OCI-LY1 (cell line): ENCODE results near the gene SLC37A1.

ENCODE experiments used
- EZH2 ChIP-seq: fragments of 200-600 bp; sonication (generic), shearing (Covaris generic); IDR thresholded peaks from 2 replicates; pipeline ENCODE4 v1.8.0; 2017; ENCODE audit warnings: borderline replicate concordance, mixed run types, mild to moderate bottlenecking, antibody characterized with exemption, low read length, moderate library complexity, mixed read lengths
- TF ChIP-seq, protein P1 (sequence below): fragments of 200-600 bp; sonication (generic), shearing (Covaris generic); IDR thresholded peaks from 2 replicates; pipeline ENCODE4 v1.5.1; 2017; ENCODE audit warnings: mild to moderate bottlenecking, antibody characterized with exemption, low read length, moderate library complexity, mixed read lengths

DNA sequence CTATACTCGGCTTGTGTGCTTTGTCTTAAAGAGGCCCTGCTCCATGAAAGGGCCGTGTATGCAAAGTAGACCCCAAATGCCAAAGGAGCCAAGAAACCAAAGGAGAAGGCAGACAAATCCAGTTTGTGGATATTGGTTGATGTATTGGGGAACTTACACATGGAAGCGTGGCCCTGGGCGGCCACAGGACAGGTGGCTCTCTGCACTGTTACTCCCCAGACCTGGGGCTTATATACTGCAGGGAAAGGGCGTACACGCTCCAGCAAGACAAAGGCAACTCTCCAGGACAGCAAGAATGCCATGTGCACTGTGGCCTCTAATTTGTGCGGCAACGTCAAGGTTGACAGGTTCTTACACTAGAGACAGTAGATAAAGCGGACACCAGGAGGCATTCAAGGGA lies 42.4 kb upstream of the SLC37A1 start:
- TF ChIP-seq, protein P1, sequence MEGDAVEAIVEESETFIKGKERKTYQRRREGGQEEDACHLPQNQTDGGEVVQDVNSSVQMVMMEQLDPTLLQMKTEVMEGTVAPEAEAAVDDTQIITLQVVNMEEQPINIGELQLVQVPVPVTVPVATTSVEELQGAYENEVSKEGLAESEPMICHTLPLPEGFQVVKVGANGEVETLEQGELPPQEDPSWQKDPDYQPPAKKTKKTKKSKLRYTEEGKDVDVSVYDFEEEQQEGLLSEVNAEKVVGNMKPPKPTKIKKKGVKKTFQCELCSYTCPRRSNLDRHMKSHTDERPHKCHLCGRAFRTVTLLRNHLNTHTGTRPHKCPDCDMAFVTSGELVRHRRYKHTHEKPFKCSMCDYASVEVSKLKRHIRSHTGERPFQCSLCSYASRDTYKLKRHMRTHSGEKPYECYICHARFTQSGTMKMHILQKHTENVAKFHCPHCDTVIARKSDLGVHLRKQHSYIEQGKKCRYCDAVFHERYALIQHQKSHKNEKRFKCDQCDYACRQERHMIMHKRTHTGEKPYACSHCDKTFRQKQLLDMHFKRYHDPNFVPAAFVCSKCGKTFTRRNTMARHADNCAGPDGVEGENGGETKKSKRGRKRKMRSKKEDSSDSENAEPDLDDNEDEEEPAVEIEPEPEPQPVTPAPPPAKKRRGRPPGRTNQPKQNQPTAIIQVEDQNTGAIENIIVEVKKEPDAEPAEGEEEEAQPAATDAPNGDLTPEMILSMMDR: no peak
- TF ChIP-seq EZH2: no peak
